ENCODE measurements around the gene CABLES2.

CABLES2 gene, protein sequence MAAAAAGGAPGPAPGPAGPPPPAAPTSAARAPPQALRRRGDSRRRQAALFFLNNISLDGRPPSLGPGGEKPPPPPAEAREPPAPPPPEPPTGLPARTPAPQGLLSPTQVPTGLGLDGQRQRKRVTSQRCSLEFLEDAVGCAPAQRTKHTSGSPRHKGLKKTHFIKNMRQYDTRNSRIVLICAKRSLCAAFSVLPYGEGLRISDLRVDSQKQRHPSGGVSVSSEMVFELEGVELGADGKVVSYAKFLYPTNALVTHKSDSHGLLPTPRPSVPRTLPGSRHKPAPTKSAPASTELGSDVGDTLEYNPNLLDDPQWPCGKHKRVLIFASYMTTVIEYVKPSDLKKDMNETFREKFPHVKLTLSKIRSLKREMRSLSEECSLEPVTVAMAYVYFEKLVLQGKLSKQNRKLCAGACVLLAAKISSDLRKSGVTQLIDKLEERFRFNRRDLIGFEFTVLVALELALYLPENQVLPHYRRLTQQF

GRCh38 chr20:62407221-62407992 lies at the start of gene CABLES2:
Gene CABLES2 (minus strand): TSS chr20:62407285. CDS start chr20:62407276, 9 bp downstream.
- TF ChIP-seq CTCF (IDR thresholded peaks at IDR 0.05; ENCODE audit: low read depth, low read length, missing control alignments), result no peak
- H3K27me3 ChIP-seq (replicated peaks), result no peaks in the 10 kb centered on the region
- peak within 1 kb of the TSS; percentile 60 for H3K4me3 ChIP-seq (ENCODE audit: low read depth, low read length)
- in situ Hi-C loops (cut with HindIII; ENCODE audit: low pct_ligation_motif_present, low sequenced_read_pairs), result no loop called here
- H3K36me3 ChIP-seq (replicated peaks), result no peaks in the 10 kb centered on the region
- DNase-seq, result peak; percentile 88
- H3K27ac ChIP-seq, result no peak within 1 kb of the TSS

DNA sequence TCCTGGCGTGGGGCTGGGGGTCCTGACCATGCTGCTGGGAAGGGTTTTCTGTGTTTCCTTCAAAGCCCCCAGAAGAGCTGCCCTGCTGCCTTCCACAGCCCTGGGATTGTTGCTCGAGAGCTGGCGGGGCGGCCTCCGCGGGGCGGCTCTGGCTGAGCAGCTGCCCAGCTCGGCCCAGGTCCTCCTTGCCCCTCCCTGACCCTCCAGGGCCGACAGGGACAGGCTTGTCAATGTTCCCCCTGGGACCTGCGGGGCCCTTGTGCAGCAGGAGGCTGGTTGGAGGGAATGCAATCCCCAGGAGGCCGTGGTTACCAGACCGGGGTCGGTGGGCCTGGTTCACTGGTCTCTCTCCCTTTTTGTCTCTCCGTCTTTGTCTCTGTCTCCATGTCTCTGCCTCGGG lies 48.8 kb upstream of the CABLES2 start:
- no peak overlapping the region for H3K4me3 ChIP-seq (ENCODE audit: low read depth, low read length)
- H3K36me3 ChIP-seq (replicated peaks), result no peaks in the 10 kb centered on the region
- TF ChIP-seq CTCF (IDR thresholded peaks at IDR 0.05; ENCODE audit: low read depth, low read length, missing control alignments), result no peak
- in situ Hi-C loops (cut with HindIII; ENCODE audit: low pct_ligation_motif_present, low sequenced_read_pairs), result no loop called here
- no peaks in the 10 kb centered on the region for H3K27me3 ChIP-seq (replicated peaks)
- no peak for DNase-seq
- no peak overlapping the region for H3K27ac ChIP-seq

DNA sequence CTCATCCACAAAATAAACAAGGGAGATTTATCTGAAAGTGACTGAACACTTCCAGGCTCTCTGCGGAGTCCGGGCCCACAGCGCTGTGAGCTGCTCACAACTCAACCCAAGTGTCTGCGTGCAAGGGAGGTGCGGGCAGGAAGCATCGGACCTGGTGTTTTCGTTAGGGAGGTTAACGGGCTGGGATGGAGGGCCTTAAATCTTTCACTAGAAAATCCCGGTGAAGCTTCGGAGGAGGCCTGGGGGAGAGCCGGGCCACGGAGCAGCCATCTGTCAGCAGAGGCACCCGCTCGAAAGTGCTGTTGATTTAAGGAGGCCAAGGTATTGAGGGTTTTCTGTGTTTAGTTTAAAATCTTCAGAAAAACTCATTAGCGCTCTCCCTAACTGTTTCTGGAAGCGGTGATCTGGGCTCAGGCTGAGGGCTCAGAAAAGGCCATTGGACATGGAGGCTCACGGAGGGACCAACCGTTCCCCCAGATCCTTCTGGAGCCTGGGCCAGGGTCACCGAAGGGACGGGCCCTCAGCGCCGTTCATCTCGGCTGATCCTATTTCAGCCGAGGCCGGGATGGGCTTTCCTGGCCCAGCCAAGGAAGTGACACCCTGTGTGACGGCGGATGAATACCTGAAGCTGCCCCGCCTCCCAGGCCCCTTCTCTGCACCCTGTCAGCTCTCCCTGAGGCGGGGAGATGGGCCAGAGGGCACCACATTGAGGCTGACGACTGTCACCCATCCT lies 48.0 kb upstream of the CABLES2 start:
- no peak for TF ChIP-seq CTCF (IDR thresholded peaks at IDR 0.05; ENCODE audit: low read depth, low read length, missing control alignments)
- DNase-seq, result no peak
- H3K36me3 ChIP-seq (replicated peaks), result no peaks in the 10 kb centered on the region
- H3K4me3 ChIP-seq (ENCODE audit: low read depth, low read length), result no peak overlapping the region
- H3K27me3 ChIP-seq (replicated peaks), result no peaks in the 10 kb centered on the region
- no peak overlapping the region for H3K27ac ChIP-seq
- in situ Hi-C loops (cut with HindIII; ENCODE audit: low pct_ligation_motif_present, low sequenced_read_pairs), result no loop called here

- no peak overlapping the region for H3K27ac ChIP-seq
- in situ Hi-C loops (cut with HindIII; ENCODE audit: low pct_ligation_motif_present, low sequenced_read_pairs), result no loop called here
- no peaks in the 10 kb centered on the region for H3K27me3 ChIP-seq (replicated peaks)
- H3K36me3 ChIP-seq (replicated peaks), result no peaks in the 10 kb centered on the region
- H3K4me3 ChIP-seq (ENCODE audit: low read depth, low read length), result no peak overlapping the region
- TF ChIP-seq CTCF (IDR thresholded peaks at IDR 0.05; ENCODE audit: low read depth, low read length, missing control alignments), result no peak
- DNase-seq, result no peak
These were observed 46.2 kb upstream of the CABLES2 start for GRCh38 chr20:62453186-62453808.

GRCh38 chr20:62452475-62453095 lies 45.5 kb upstream of the CABLES2 start:
- DNase-seq, result no peak
- TF ChIP-seq CTCF (IDR thresholded peaks at IDR 0.05; ENCODE audit: low read depth, low read length, missing control alignments), result no peak
- in situ Hi-C loops (cut with HindIII; ENCODE audit: low pct_ligation_motif_present, low sequenced_read_pairs), result no loop called here

More at GRCh38 chr20:62452475-62453095, 45.5 kb upstream of the CABLES2 start:
- H3K27ac ChIP-seq, result no peak overlapping the region
- no peaks in the 10 kb centered on the region for H3K27me3 ChIP-seq (replicated peaks)
- H3K4me3 ChIP-seq (ENCODE audit: low read depth, low read length), result no peak overlapping the region
- no peaks in the 10 kb centered on the region for H3K36me3 ChIP-seq (replicated peaks)
